Measurements from ENCODE around the gene N4BP2. TPM values are rescaled to one million over a fixed set of nuclear protein-coding genes. Genes with fewer than 3 reads are reported as not detected.

Gene N4BP2
- total and polyA plus RNA-seq, 5 experiments from 2014 or later, result 10.7 to 19.0 (median 14.3) TPM

DNA sequence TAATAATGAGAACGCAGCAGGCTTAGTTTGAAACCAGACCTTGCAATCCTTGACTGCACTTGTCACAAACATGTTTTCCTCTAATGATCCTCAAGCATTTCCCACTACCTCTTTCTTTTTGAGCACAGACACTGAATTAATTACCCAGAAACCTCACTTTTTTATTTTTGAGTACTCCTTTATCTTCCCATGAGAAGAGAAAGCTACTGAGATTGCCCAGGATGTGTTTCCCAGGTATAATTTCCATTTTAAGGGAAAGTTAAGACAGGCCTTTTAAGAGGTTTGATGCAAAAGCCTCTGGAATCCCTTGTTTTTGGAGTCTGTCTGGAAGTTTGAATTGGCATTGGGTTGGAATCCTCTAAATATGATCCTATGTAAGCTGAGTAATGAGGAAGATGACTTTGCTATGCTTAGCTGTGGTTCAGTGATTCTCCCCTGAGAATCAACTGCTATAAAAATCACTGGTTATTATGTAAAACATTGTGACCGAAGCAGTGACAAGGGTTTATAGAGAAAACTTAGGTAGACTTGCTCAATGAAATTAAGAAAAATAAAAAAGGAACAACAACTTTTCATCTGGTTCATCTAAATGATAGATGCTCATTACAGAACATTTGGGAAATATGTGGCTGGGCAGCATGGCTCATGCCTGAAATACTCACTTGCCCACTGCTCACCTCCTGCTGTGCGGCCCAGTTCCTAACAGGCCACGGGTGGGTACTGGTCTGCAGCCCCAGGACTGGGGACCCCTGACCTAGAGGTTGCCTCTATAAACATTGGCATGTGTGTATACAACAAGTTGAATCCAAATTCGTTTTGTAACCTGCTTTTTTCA lies 129.4 kb downstream of the N4BP2 start:
- Mint-ChIP-seq H3K27me3 (no peaks in the 10 kb centered on the region), H3K4me1 (peaks cover 23 to 68% (median 51%) of the 10 kb centered on the region in 4 donors), H3K36me3 (peaks cover 0 to 3% (median 0%) of the 10 kb centered on the region in 3 donors), H3K4me3 (peak overlapping the region in 1 of 10 donors; percentile 64), H3K9me3 (no peaks in the 10 kb centered on the region), H3K27ac (peak overlapping the region in 4 of 10 donors; percentile 17 to 84 (median 72))
- POLR2A ChIA-PET, result interaction anchor here (1.3 to 3.0 kb wide), 5 partner anchors 11 to 34 kb away, joined by 3 to 13 read pairs (median 3); no protein-coding TSS in a partner anchor
- no peak for DNase-seq
- ATAC-seq, result no peak

GRCh38 chr4:40186665-40187014 lies 130.0 kb downstream of the N4BP2 start:
- Mint-ChIP-seq H3K36me3 (peaks cover 0 to 3% (median 0%) of the 10 kb centered on the region in 3 donors), H3K4me3 (no peak overlapping the region), H3K4me1 (peaks cover 20 to 70% (median 56%) of the 10 kb centered on the region in 4 donors), H3K27me3 (no peaks in the 10 kb centered on the region), H3K9me3 (no peaks in the 10 kb centered on the region), H3K27ac (peak overlapping the region in 6 of 10 donors; percentile 22 to 84 (median 60))
- ATAC-seq (no peak), DNase-seq (no peak)
- POLR2A ChIA-PET, result interaction anchor here (1.3 to 3.0 kb wide), 4 partner anchors 11 to 35 kb away, joined by 3 to 13 read pairs (median 6); no protein-coding TSS in a partner anchor

GRCh38 chr4:40187386-40187906 lies 130.8 kb downstream of the N4BP2 start:
- H3K4me3 Mint-ChIP-seq, result peak overlapping the region in 1 of 10 donors; percentile 48
- peak overlapping the region in 4 of 10 donors; percentile 48 to 79 (median 68) for H3K27ac Mint-ChIP-seq
- H3K9me3 Mint-ChIP-seq, result no peaks in the 10 kb centered on the region
- H3K4me1 Mint-ChIP-seq, result peaks cover 18 to 72% (median 55%) of the 10 kb centered on the region in 4 donors
- no peaks in the 10 kb centered on the region for H3K27me3 Mint-ChIP-seq
- peaks cover 0 to 3% (median 0%) of the 10 kb centered on the region in 3 donors for H3K36me3 Mint-ChIP-seq
- POLR2A ChIA-PET, result interaction anchor here (0.6 to 3.0 kb wide), 5 partner anchors 9 to 35 kb away, joined by 3 to 13 read pairs (median 5); no protein-coding TSS in a partner anchor
- ATAC-seq, result no peak
- no peak for DNase-seq

DNA sequence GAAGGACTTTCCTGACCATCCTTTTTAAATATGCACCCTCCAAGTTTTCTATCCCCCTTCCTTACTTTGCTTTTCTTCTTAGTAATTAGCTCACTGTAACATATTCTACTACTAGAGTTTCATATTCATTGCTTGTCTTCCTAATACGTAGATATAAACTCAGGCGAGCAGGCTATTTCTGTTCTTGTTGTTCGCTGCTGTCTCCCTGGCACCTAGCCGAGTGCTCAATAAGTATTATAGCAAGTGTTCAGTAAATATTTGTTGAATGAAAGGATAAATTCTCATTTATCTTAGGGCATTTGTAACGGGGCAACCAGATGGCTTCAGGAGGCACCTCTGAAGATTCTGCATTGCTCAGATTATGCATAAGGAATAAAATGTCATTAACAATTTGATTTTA lies 133.4 kb downstream of the N4BP2 start:
- H3K4me3 Mint-ChIP-seq, result peak overlapping the region in 8 of 10 donors; percentile 86 to 100 (median 98)
- peaks cover 0 to 1% (median 0%) of the 10 kb centered on the region in 5 donors for H3K27me3 Mint-ChIP-seq
- H3K9me3 Mint-ChIP-seq, result peaks cover 0 to 2% (median 0%) of the 10 kb centered on the region in 9 donors
- peaks cover 29 to 80% (median 69%) of the 10 kb centered on the region in 4 donors for H3K4me1 Mint-ChIP-seq
- H3K36me3 Mint-ChIP-seq, result peaks cover 0 to 3% (median 0%) of the 10 kb centered on the region in 3 donors
- POLR2A ChIA-PET, result interaction anchor here (0.6 to 4.3 kb wide), 19 partner anchors 10 to 127 kb away, joined by 3 to 37 read pairs (median 5); no protein-coding TSS in a partner anchor
- peak overlapping the region; percentile 62 to 100 (median 99) for H3K27ac Mint-ChIP-seq
- no peak for ATAC-seq
- DNase-seq, result no peak

GRCh38 chr4:40190465-40190864 lies 133.8 kb downstream of the N4BP2 start:
- POLR2A ChIA-PET, result interaction anchor here (0.7 to 4.3 kb wide), 23 partner anchors 9 to 126 kb away, joined by 3 to 37 read pairs (median 6); no protein-coding TSS in a partner anchor
- DNase-seq, result no peak
- H3K27ac Mint-ChIP-seq, result peak overlapping the region; percentile 94 to 100 (median 99)
- peaks cover 0 to 1% (median 0%) of the 10 kb centered on the region in 5 donors for H3K27me3 Mint-ChIP-seq
- peaks cover 0 to 2% (median 0%) of the 10 kb centered on the region in 9 donors for H3K9me3 Mint-ChIP-seq
- peak overlapping the region; percentile 86 to 100 (median 98) for H3K4me3 Mint-ChIP-seq
- ATAC-seq, result no peak
- H3K4me1 Mint-ChIP-seq, result peaks cover 33 to 84% (median 73%) of the 10 kb centered on the region in 4 donors
- peaks cover 0 to 3% (median 0%) of the 10 kb centered on the region in 3 donors for H3K36me3 Mint-ChIP-seq

GRCh38 chr4:40190880-40191815 lies 134.5 kb downstream of the N4BP2 start:
- peaks cover 31 to 84% (median 78%) of the 10 kb centered on the region in 4 donors for H3K4me1 Mint-ChIP-seq
- DNase-seq, result peak in 4 of 10 donors; percentile 41 to 69 (median 56)
- peak overlapping the region; percentile 86 to 100 (median 98) for H3K4me3 Mint-ChIP-seq
- peaks cover 0 to 3% (median 0%) of the 10 kb centered on the region in 3 donors for H3K36me3 Mint-ChIP-seq
- peaks cover 0 to 1% (median 0%) of the 10 kb centered on the region in 5 donors for H3K27me3 Mint-ChIP-seq
- H3K27ac Mint-ChIP-seq, result peak overlapping the region; percentile 94 to 100 (median 99)
- ATAC-seq, result peak; percentile 39 to 50
- POLR2A ChIA-PET, result interaction anchor here (0.7 to 4.3 kb wide), 32 partner anchors 9 to 135 kb away, joined by 3 to 37 read pairs (median 5); partner anchors contain the start of gene N4BP2
- H3K9me3 Mint-ChIP-seq, result peaks cover 0 to 2% (median 0%) of the 10 kb centered on the region in 9 donors

DNA sequence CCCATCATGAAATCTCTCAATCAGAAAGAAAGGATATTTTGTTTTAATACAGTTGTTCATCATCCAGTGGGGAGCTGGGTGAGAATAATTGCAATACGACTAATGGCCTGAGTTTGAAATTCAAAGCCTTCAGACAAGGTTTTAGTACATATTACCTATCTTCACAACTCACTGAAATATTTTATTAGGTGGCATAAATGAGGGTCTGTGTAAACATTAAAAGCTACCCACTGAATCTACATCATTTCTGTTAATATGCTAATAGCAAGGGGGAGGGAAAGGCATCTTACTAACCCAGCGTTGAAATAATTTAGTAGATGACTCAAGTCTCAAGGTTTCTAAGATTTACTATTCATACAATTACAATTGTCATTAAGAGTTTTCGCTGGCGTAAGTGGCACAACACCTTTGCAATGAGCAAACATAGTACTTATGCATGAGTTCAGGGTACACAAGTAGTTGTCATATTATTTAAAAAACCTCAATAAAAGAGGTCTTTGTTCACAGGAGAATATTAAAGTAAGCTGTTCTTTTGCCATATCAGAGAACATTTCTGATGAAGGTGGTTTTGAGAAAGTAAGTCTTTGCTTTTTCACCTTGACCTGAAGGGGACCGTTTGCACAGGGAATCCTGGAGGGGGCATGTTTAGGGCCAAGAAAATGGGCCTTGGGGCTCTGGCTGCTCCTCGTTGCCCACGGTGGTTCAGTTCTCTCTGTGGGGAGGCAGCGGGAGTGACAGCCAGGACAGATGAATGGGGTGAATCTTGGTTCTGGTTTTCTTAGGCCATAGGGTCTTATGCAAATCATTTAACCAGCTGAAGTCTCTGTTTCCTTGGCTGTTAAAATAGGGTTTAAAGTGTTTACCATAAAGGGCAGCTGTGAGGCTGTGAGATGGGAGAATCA lies 135.7 kb downstream of the N4BP2 start:
- H3K4me3 Mint-ChIP-seq, result peak overlapping the region; percentile 86 to 100 (median 98)
- peaks cover 33 to 86% (median 82%) of the 10 kb centered on the region in 4 donors for H3K4me1 Mint-ChIP-seq
- ATAC-seq (no peak), DNase-seq (peak in 1 of 10 donors; percentile 13)
- POLR2A ChIA-PET, result interaction anchor here (0.5 to 8.8 kb wide), 28 partner anchors 8 to 134 kb away, joined by 3 to 66 read pairs (median 6); no protein-coding TSS in a partner anchor
- peaks cover 0 to 1% (median 0%) of the 10 kb centered on the region in 5 donors for H3K27me3 Mint-ChIP-seq
- peak overlapping the region; percentile 94 to 100 (median 99) for H3K27ac Mint-ChIP-seq
- no peaks in the 10 kb centered on the region for H3K36me3 Mint-ChIP-seq
- peaks cover 0 to 2% (median 0%) of the 10 kb centered on the region in 9 donors for H3K9me3 Mint-ChIP-seq

DNA sequence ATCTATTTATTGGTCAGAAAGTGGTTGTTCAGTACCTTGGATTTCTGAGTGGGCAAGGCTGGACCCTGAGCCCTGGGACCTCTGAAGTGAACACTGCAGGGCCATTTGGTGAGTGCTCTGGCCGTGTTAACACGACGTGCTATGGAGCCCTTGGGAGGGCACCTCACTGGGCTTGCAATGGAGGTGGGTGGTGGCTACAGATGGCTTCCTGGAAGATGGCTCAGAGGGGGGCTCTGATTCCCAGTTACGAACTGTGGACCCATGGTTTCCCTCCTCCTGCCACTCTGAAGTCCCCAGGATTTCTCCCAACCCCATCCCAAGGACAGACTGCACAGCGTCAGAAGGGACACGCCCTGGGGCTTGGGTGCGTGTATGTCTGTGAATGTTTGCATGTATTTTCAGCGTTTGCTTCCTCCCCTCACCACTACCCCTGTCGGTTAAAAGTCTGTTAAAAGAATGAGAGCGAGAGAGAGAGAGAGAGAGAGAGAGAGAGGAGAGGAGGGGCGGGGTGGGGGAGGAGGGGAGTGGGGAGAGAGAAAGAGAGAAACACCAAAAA lies 136.4 kb downstream of the N4BP2 start:
- Mint-ChIP-seq H3K4me3 (peak overlapping the region; percentile 86 to 100 (median 98)), H3K36me3 (peaks cover 3 to 7% (median 4%) of the 10 kb centered on the region in 3 donors), H3K27me3 (peaks cover 0 to 1% (median 0%) of the 10 kb centered on the region in 5 donors), H3K4me1 (peaks cover 36 to 83% (median 76%) of the 10 kb centered on the region in 4 donors), H3K27ac (peak overlapping the region; percentile 94 to 100 (median 99)), H3K9me3 (peaks cover 0 to 3% (median 0%) of the 10 kb centered on the region in 9 donors)
- DNase-seq (peak in 6 of 10 donors; percentile 51 to 79 (median 74)), ATAC-seq (peak; percentile 24 to 26)
- POLR2A ChIA-PET, result interaction anchor here (0.6 to 8.8 kb wide), 17 partner anchors 11 to 133 kb away, joined by 3 to 244 read pairs (median 19); no protein-coding TSS in a partner anchor

DNA sequence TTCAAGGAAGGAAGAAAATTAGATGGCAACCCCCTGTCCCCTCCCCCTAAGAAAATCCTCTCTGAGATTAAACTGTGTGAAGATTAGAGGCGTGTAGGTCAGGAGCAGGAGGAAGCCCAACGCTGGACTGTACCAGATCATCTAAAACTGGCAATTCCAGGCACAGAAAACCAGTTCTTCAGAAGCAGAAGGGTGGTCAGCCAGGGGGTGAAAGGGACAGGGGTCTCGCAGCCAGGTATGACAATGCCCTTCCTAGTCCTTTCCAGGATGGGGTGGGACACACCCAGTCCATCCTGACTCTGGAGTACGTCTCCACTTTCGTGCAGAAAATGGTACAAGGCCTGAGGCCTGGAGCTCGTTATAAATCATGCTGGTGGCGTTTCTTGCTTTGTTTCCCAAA lies 136.9 kb downstream of the N4BP2 start:
- Mint-ChIP-seq H3K9me3 (peaks cover 0 to 5% (median 0%) of the 10 kb centered on the region in 9 donors), H3K27me3 (peaks cover 0 to 1% (median 0%) of the 10 kb centered on the region in 5 donors), H3K4me1 (peaks cover 37 to 85% (median 76%) of the 10 kb centered on the region in 4 donors), H3K27ac (peak overlapping the region; percentile 94 to 100 (median 99)), H3K4me3 (peak overlapping the region; percentile 86 to 100 (median 98)), H3K36me3 (peaks cover 8 to 12% (median 9%) of the 10 kb centered on the region in 3 donors)
- DNase-seq (no peak), ATAC-seq (no peak)
- POLR2A ChIA-PET, result interaction anchor here (1.1 to 8.8 kb wide), 9 partner anchors 16 to 118 kb away, joined by 3 to 244 read pairs (median 76); no protein-coding TSS in a partner anchor

- peak overlapping the region; percentile 94 to 100 (median 99) for H3K27ac Mint-ChIP-seq
- peaks cover 36 to 81% (median 69%) of the 10 kb centered on the region in 4 donors for H3K4me1 Mint-ChIP-seq
- peak overlapping the region; percentile 94 to 100 (median 98) for H3K4me3 Mint-ChIP-seq
- H3K9me3 Mint-ChIP-seq, result peaks cover 0 to 5% (median 0%) of the 10 kb centered on the region in 9 donors
- peaks cover 0 to 1% (median 0%) of the 10 kb centered on the region in 5 donors for H3K27me3 Mint-ChIP-seq
- peak in 9 of 10 donors; percentile 43 to 85 (median 73) for DNase-seq
- ATAC-seq, result peak; percentile 49
- POLR2A ChIA-PET, result interaction anchor here (0.7 to 8.8 kb wide), 23 partner anchors 11 to 1540 kb away, joined by 3 to 244 read pairs (median 12); partner anchors contain the start of gene N4BP2
- H3K36me3 Mint-ChIP-seq, result peaks cover 18 to 22% (median 20%) of the 10 kb centered on the region in 3 donors
Observed at GRCh38 chr4:40194602-40195161, 138.0 kb downstream of the N4BP2 start.
